ENCODE measurements around the gene CYP2A6. TPM values are rescaled to one million over a fixed set of nuclear protein-coding genes. Genes with fewer than 3 reads are reported as not detected.

The CYP2A6 gene
- total and polyA plus RNA-seq, 2 experiments from 2014 or later, result 0.39 TPM; not detected in 1

- TF ChIP-seq CREB1 (CRISPR knock-in tag; IDR thresholded peaks at IDR 0.05; ENCODE audit: low read depth) (peak; percentile 51; the same call in 1 of the 2 replicates), JUNB (IDR thresholded peaks at IDR 0.05; ENCODE audit: unreplicated experiment) (no peak), ZNF462 (CRISPR knock-in tag; IDR thresholded peaks at IDR 0.05) (no peak), POLR2AphosphoS5 (IDR thresholded peaks at IDR 0.05; ENCODE audit: low read depth) (peak; percentile 60; the same call in 1 of the 2 replicates), ZNF114 (CRISPR knock-in tag; IDR thresholded peaks at IDR 0.05) (no peak), CTCF (conservative IDR thresholded peaks at IDR 0.05; ENCODE audit: low read depth in 2 of 2) (peak; percentile 39 to 64), EZH2phosphoT487 (IDR thresholded peaks at IDR 0.05; ENCODE audit: unreplicated experiment) (no peak)
- TF ChIP-seq, protein P1, sequence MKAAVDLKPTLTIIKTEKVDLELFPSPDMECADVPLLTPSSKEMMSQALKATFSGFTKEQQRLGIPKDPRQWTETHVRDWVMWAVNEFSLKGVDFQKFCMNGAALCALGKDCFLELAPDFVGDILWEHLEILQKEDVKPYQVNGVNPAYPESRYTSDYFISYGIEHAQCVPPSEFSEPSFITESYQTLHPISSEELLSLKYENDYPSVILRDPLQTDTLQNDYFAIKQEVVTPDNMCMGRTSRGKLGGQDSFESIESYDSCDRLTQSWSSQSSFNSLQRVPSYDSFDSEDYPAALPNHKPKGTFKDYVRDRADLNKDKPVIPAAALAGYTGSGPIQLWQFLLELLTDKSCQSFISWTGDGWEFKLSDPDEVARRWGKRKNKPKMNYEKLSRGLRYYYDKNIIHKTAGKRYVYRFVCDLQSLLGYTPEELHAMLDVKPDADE (IDR thresholded peaks at IDR 0.05), result no peak
- Histone ChIP-seq H3K27ac (ENCODE audit: low read depth) (peak overlapping the region; percentile 94), H3K4me2 (peak overlapping the region; percentile 77), H3F3A (replicated peaks; ENCODE audit: low read depth) (peaks cover 15% of the 10 kb centered on the region), H3K4me1 (ENCODE audit: insufficient read depth) (peaks cover 28% of the 10 kb centered on the region), H3K36me3 (ENCODE audit: insufficient read depth) (0 out of 2 replicates have a peak, but pooled peaks cover 4% of the 10 kb centered on the region), H3K4me3 (peak overlapping the region; percentile 64), H2AFZ (peak overlapping the region; percentile 35; the same call in 1 of the 2 replicates), H4K20me1 (replicated peaks; ENCODE audit: insufficient read depth) (peaks cover 25% of the 10 kb centered on the region), H3K27me3 (ENCODE audit: insufficient read depth) (no peaks in the 10 kb centered on the region), H3K9me2 (ENCODE audit: insufficient read depth) (no peaks in the 10 kb centered on the region), H3K79me2 (replicated peaks; ENCODE audit: insufficient read depth) (peaks cover 37% of the 10 kb centered on the region)
- peak; percentile 86 for ATAC-seq
- Mint-ChIP-seq H3K4me3 (peak overlapping the region; percentile 91), H3K4me1 (peaks cover 31% of the 10 kb centered on the region), H3K27ac (peak overlapping the region; percentile 99), H3K9me3 (no peaks in the 10 kb centered on the region), H3K36me3 (ENCODE audit: low read depth) (peaks cover 32% of the 10 kb centered on the region), H3K27me3 (ENCODE audit: insufficient read depth, low read depth, poor library complexity) (peaks cover 29% of the 10 kb centered on the region)
- peak; percentile 92 for DNase-seq (ENCODE audit: low spot score)
Measured at GRCh38 chr19:40797963-40798682, 52.1 kb downstream of the CYP2A6 start.

All from GM23338 (cell line).